Measurements from ENCODE around the gene CTDSPL. TPM values are rescaled to one million over a fixed set of nuclear protein-coding genes. Genes with fewer than 3 reads are reported as not detected.

CTDSPL gene
- total RNA-seq, 2 experiments from 2014 or later: 2.0 to 4.1 TPM

- no peak for DNase-seq
- H3K36me3 Mint-ChIP-seq (ENCODE audit: low read depth): no peaks in the 10 kb centered on the region
- H3K27ac Mint-ChIP-seq: no peak overlapping the region
- CTCF ChIA-PET: interaction anchor here (0.9 kb wide), 1 partner anchor 32 kb away, joined by 4 read pairs; no protein-coding TSS in a partner anchor
- peaks cover 13% of the 10 kb centered on the region for H3K27me3 Mint-ChIP-seq
- H3K4me1 Mint-ChIP-seq: no peaks in the 10 kb centered on the region
- H3K4me3 Mint-ChIP-seq: no peak overlapping the region
- no peaks in the 10 kb centered on the region for H3K9me3 Mint-ChIP-seq
- POLR2A ChIA-PET: no interaction called here
Measured at GRCh38 chr3:37886395-37886794, 24.7 kb downstream of the CTDSPL start.

- ChIA-PET CTCF (no interaction called here), POLR2A (no interaction called here)
- peaks cover 13% of the 10 kb centered on the region for H3K27me3 Mint-ChIP-seq
- H3K9me3 Mint-ChIP-seq: no peaks in the 10 kb centered on the region
- no peaks in the 10 kb centered on the region for H3K4me1 Mint-ChIP-seq
- H3K36me3 Mint-ChIP-seq (ENCODE audit: low read depth): no peaks in the 10 kb centered on the region
- no peak overlapping the region for H3K4me3 Mint-ChIP-seq
- DNase-seq: no peak
- no peak overlapping the region for H3K27ac Mint-ChIP-seq
Measured at GRCh38 chr3:37887062-37887461, 25.4 kb downstream of the CTDSPL start.

DNA sequence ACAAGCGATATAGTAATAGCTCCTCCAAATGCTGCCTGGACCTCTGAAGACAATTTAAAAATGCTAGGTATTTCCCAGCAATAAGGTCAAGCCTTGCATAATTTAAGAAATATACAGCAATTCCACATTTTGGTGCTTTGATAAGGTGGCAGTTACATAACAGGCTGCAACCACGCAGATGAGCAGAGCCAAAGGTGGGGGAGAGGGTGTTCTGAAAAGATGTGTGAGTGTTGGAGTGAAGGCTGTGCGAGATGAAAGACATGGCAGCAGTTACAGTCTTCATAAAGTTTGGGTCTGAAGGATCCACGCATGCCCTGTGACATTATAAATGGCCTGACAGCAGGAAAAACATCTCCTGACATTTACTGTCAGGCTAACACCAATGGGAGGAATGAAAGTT is 26.1 kb downstream of the CTDSPL start:
- CTCF ChIA-PET: no interaction called here
- DNase-seq: no peak
- no peaks in the 10 kb centered on the region for H3K9me3 Mint-ChIP-seq
- POLR2A ChIA-PET: no interaction called here
- no peak overlapping the region for H3K27ac Mint-ChIP-seq
- no peak overlapping the region for H3K4me3 Mint-ChIP-seq
- H3K36me3 Mint-ChIP-seq (ENCODE audit: low read depth): no peaks in the 10 kb centered on the region
- H3K27me3 Mint-ChIP-seq: peaks cover 13% of the 10 kb centered on the region
- no peaks in the 10 kb centered on the region for H3K4me1 Mint-ChIP-seq

- H3K27ac Mint-ChIP-seq: no peak overlapping the region
- no peak overlapping the region for H3K4me3 Mint-ChIP-seq
- H3K36me3 Mint-ChIP-seq (ENCODE audit: low read depth): no peaks in the 10 kb centered on the region
- CTCF ChIA-PET: interaction anchor here (0.6 to 1.6 kb wide), 2 partner anchors 34 to 591 kb away, joined by 3 read pairs; no protein-coding TSS in a partner anchor
- POLR2A ChIA-PET: no interaction called here
- H3K4me1 Mint-ChIP-seq: no peaks in the 10 kb centered on the region
- DNase-seq: no peak
- H3K9me3 Mint-ChIP-seq: no peaks in the 10 kb centered on the region
- H3K27me3 Mint-ChIP-seq: peaks cover 14% of the 10 kb centered on the region
Measured at GRCh38 chr3:37888421-37888820, 26.7 kb downstream of the CTDSPL start.

GRCh38 chr3:37890522-37890921 is 28.8 kb downstream of the CTDSPL start:
- Mint-ChIP-seq H3K4me1 (no peaks in the 10 kb centered on the region), H3K27ac (no peak overlapping the region), H3K9me3 (no peaks in the 10 kb centered on the region), H3K27me3 (peaks cover 7% of the 10 kb centered on the region), H3K4me3 (no peak overlapping the region), H3K36me3 (ENCODE audit: low read depth) (no peaks in the 10 kb centered on the region)
- ChIA-PET POLR2A (no interaction called here), CTCF (interaction anchor here (0.8 kb wide), 1 partner anchor 35 kb away, joined by 3 read pairs; no protein-coding TSS in a partner anchor)
- no peak for DNase-seq

DNA sequence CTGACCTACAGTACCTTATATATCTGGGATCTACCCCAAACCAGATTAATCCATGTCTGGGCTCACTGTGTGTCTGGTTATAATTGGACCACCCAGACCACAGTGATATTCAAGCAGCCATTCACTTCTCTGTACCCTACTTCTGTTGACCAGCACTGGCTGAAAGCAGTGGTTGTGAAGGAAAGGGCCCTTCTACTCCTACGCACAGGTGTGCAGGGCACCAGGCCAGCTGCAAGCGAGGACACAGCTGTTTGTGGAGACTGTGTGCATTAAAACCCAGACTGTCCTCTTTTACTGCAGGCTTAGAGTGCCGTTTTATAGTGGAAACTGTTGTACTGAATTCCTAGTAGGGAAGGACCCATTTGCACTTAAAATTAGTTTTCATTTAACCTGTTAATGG is 29.5 kb downstream of the CTDSPL start:
- Mint-ChIP-seq H3K27ac (no peak overlapping the region), H3K4me3 (no peak overlapping the region), H3K36me3 (ENCODE audit: low read depth) (no peaks in the 10 kb centered on the region), H3K9me3 (no peaks in the 10 kb centered on the region), H3K4me1 (no peaks in the 10 kb centered on the region), H3K27me3 (peaks cover 8% of the 10 kb centered on the region)
- no peak for DNase-seq
- POLR2A ChIA-PET: no interaction called here
- CTCF ChIA-PET: no interaction called here

- H3K9me3 Mint-ChIP-seq: no peaks in the 10 kb centered on the region
- no peaks in the 10 kb centered on the region for H3K4me1 Mint-ChIP-seq
- no peak overlapping the region for H3K4me3 Mint-ChIP-seq
- no peak for DNase-seq
- H3K27ac Mint-ChIP-seq: no peak overlapping the region
- POLR2A ChIA-PET: no interaction called here
- peaks cover 6% of the 10 kb centered on the region for H3K27me3 Mint-ChIP-seq
- no peaks in the 10 kb centered on the region for H3K36me3 Mint-ChIP-seq (ENCODE audit: low read depth)
- CTCF ChIA-PET: no interaction called here
Measured at GRCh38 chr3:37892927-37893600, 31.4 kb downstream of the CTDSPL start.

DNA sequence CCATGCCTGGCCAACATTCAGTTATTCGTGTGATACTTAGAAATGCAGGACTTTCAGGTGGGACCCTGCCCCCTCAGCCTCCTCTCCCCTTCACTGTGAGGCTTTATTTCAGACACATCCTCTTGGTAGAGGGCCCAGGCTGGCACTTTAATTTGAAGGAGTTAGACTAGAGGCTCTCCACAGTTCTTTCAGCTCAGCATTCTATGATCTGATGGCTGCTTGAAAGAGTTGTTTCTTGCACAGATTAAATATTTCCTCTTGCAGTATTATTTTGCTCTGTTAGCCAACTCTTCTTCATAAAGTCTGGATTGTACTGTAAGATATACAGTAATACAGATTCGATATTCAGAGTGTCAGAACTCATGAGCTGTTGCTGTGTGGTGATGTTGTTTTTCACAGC is 35.1 kb downstream of the CTDSPL start:
- Mint-ChIP-seq H3K27ac (no peak overlapping the region), H3K4me3 (no peak overlapping the region), H3K27me3 (peaks cover 6% of the 10 kb centered on the region), H3K36me3 (ENCODE audit: low read depth) (no peaks in the 10 kb centered on the region), H3K9me3 (no peaks in the 10 kb centered on the region), H3K4me1 (peaks cover 17% of the 10 kb centered on the region)
- DNase-seq: no peak
- ChIA-PET POLR2A (no interaction called here), CTCF (no interaction called here)

GRCh38 chr3:37897763-37898162 is 36.1 kb downstream of the CTDSPL start:
- Mint-ChIP-seq H3K4me3 (no peak overlapping the region), H3K27ac (no peak overlapping the region), H3K36me3 (ENCODE audit: low read depth) (no peaks in the 10 kb centered on the region), H3K27me3 (peaks cover 6% of the 10 kb centered on the region), H3K9me3 (no peaks in the 10 kb centered on the region), H3K4me1 (peaks cover 26% of the 10 kb centered on the region)
- ChIA-PET POLR2A (no interaction called here), CTCF (no interaction called here)
- DNase-seq: no peak

- CTCF ChIA-PET: no interaction called here
- peaks cover 5% of the 10 kb centered on the region for H3K27me3 Mint-ChIP-seq
- H3K27ac Mint-ChIP-seq: no peak overlapping the region
- peaks cover 33% of the 10 kb centered on the region for H3K4me1 Mint-ChIP-seq
- no peaks in the 10 kb centered on the region for H3K9me3 Mint-ChIP-seq
- no peak overlapping the region for H3K4me3 Mint-ChIP-seq
- no peak for DNase-seq
- H3K36me3 Mint-ChIP-seq (ENCODE audit: low read depth): no peaks in the 10 kb centered on the region
- POLR2A ChIA-PET: interaction anchor here (1.4 kb wide), 1 partner anchor 9 kb away, joined by 3 read pairs; no protein-coding TSS in a partner anchor
Measured at GRCh38 chr3:37898424-37898823, 36.7 kb downstream of the CTDSPL start.

DNA sequence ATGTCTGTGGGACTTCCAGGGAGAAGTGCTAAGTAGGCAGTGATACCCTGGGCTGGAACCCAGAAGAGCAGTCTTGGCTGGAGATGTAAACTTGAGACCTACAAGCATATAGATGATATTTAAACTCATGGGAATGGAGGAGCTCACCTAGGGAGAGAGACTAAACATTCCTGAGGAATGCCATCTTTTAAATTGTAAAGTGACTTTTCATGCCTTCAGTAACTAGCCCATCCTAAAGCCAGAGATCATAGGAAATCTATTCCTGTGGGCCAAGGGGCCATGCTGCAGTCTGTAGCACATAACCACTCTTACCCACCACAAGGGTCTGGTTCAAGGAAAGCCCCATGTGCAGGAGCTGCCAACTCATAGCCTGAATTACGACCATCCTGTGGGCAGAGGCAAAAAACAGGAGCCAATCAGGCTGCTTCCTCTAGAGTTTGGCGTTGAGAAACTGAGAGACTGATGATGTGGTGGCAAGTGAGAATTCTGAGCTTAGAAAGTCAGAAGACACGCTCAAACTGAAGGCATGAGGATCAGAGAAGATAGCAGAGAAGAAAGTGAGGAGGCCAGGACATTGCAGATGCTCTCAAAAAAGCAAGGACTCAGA is 37.5 kb downstream of the CTDSPL start:
- Mint-ChIP-seq H3K36me3 (ENCODE audit: low read depth) (no peaks in the 10 kb centered on the region), H3K27me3 (peaks cover 3% of the 10 kb centered on the region), H3K9me3 (no peaks in the 10 kb centered on the region), H3K4me1 (peaks cover 40% of the 10 kb centered on the region), H3K27ac (no peak overlapping the region), H3K4me3 (no peak overlapping the region)
- POLR2A ChIA-PET: interaction anchor here (1.4 kb wide), 1 partner anchor 10 kb away, joined by 3 read pairs; no protein-coding TSS in a partner anchor
- DNase-seq: no peak
- CTCF ChIA-PET: interaction anchor here (1.4 to 1.5 kb wide), 2 partner anchors 75 to 98 kb away, joined by 3 read pairs; no protein-coding TSS in a partner anchor

GRCh38 chr3:37899711-37900306 is 38.1 kb downstream of the CTDSPL start:
- peaks cover 3% of the 10 kb centered on the region for H3K27me3 Mint-ChIP-seq
- no peak overlapping the region for H3K4me3 Mint-ChIP-seq
- no peak overlapping the region for H3K27ac Mint-ChIP-seq
- H3K4me1 Mint-ChIP-seq: peaks cover 44% of the 10 kb centered on the region
- H3K36me3 Mint-ChIP-seq (ENCODE audit: low read depth): no peaks in the 10 kb centered on the region
- CTCF ChIA-PET: interaction anchor here (1.4 to 1.5 kb wide), 2 partner anchors 74 to 97 kb away, joined by 3 read pairs; no protein-coding TSS in a partner anchor
- no peak for DNase-seq
- no peaks in the 10 kb centered on the region for H3K9me3 Mint-ChIP-seq
- POLR2A ChIA-PET: interaction anchor here (1.4 kb wide), 1 partner anchor 11 kb away, joined by 3 read pairs; no protein-coding TSS in a partner anchor

DNA sequence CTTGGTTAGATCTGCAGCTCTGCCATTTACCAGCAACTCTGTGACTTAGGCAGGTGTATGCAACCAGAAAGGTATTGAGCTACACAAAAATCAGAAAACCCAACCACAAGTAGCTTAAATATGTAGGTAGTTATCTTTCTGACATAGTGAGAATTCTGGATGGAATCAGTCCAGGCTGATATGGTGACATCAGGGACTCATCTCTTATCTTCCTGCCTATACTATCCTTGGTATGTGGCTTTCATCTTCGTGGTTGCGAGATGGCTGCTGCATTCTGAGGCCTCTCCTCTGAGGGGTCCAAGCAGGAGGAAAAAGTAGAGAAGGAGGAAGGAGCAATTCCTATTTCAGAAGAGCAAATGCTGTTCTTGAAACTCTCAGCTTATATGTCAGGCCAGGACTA is 40.0 kb downstream of the CTDSPL start:
- ChIA-PET POLR2A (no interaction called here), CTCF (no interaction called here)
- H3K4me1 Mint-ChIP-seq: peaks cover 54% of the 10 kb centered on the region

More for the DNA sequence above, 40.0 kb downstream of the CTDSPL start:
- no peaks in the 10 kb centered on the region for H3K36me3 Mint-ChIP-seq (ENCODE audit: low read depth)
- peaks cover 2% of the 10 kb centered on the region for H3K27me3 Mint-ChIP-seq
- H3K4me3 Mint-ChIP-seq: no peak overlapping the region
- H3K27ac Mint-ChIP-seq: no peak overlapping the region
- no peaks in the 10 kb centered on the region for H3K9me3 Mint-ChIP-seq
- no peak for DNase-seq
